A204.1 (cell line): ENCODE data around the gene ROBO1.

Experiments used
- FAIRE-seq: peaks from 2 replicates; lab custom pipeline; 2012; peaks lifted over from hg19 to GRCh38; lab: Jason Lieb, UNC

ROBO1 gene

DNA sequence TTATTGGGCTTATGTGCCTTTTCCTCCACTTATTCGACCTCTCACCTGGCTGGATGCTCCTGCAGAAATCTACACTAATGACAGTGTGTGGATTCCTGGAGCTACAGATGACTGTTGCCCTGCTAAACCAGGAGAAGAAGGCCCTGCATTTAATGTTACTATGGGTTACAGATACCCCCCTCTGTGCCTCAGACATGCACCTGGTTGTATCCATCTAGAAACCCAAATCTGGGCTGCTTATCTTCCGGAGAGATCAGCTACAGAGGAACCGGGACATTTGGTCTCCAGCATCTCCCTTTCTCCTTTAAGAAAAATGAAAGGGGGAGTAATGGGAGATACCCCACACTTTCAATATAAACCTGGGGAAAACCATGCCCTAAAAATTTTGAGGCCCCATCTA is 710.0 kb downstream of the ROBO1 start:
- no peak for FAIRE-seq

DNA sequence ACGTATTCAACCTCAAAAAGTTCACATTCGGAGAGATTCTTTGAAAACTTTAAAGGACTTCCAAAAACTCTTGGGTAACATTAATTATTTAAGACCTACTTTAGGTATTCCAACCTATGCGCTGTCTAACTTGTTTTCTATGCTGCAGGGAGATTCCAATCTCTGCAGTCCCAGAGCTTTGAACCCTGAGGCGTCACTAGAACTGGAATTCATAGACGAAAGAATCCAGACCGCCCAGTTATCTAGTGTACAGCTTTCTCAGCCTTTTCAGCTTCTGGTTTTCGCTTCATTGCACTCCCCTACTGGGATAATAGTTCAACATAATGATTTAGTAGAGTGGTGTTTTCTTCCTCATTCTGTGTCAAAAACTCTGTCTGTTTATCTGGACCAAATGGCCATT is 711.3 kb downstream of the ROBO1 start:
- no peak for FAIRE-seq

DNA sequence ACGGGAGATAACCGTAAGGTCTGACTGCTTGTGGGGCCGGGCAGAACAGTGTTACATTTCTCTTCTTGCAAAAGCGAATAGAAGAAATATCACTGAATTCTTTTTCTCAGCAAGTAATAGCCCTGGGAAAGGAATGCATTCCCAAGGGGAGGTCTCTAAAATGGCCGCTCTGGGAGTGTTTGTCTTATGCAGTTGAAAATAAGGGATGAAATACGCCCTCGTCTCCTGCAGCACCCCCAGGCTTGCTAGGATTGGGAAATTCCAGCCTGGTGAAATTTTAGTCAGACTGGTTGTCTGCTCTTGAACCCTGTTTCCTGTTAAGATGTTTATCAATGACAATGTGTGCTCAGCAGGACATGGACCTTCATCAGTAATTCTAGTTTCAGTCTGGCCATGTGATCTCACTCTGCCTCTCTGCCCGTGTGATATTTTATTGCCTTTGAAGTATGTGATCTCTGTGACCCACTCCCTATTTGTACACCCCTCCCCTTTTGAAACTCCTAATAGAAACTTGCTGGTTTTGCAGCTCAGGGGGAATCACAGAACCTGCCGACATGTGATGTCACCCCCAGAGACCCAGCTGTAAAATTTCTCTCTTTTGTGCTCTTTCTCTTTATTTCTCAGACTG is 715.6 kb downstream of the ROBO1 start:
- no peak for FAIRE-seq

- FAIRE-seq = no peak
Observed at GRCh38 chr3:79047581-79047980, 720.2 kb downstream of the ROBO1 start.

DNA sequence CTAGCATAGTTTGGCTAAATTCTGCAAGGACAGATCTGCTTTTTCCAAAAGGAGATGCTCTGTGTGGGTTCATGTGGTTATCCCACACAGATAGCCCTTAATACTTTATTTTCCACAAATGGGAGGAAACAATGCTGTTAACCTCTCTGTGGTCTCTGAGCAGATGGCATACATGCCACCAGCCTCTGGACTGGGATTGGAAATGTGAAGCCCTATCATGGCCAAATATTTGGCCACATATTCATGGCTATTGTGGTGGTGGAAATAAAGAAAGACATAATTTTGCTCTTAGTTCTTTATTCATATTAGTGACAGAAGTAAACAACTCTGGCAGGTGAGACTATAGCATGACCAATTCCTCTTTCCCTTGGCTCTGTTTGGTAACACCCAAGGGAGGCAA is 726.2 kb downstream of the ROBO1 start:
- FAIRE-seq = no peak

DNA sequence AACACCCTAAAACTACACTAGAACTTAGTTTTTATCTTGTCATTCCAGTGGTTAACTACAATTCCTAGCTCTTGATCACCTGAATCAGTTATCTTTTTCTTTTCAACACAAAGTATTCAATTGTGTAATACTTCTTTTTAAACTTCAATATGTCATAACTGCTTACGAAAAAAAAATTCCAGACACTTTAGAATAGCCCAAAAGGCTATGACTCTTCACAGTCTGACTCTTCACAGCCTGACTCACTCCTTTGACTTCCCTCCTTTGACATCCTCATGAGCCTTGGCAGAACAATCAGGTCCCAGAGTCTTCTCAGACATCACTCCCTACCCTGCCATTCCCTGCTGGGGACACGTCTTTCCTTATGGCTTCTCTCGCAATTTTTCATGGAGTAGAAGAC is 727.1 kb downstream of the ROBO1 start:
- no peak for FAIRE-seq

DNA sequence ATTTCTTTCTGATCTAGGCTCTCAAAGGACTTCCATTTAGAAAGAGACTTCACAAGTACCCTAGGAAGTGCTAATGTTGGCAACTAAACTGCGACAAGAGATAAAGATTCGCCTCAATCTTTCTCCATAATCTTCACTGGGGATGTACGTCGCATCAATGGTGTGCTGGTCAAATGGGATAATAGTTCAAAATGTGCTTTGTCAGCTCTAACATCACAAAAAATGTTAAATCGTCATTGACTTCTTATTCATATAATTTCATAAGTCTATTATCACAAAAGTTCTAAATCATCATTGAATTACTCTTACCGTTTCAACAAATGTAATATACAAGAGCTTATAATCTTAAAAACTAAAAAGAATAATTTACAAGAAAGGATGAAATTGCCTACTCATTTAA is 727.7 kb downstream of the ROBO1 start:
- peak; percentile 66 for FAIRE-seq

DNA sequence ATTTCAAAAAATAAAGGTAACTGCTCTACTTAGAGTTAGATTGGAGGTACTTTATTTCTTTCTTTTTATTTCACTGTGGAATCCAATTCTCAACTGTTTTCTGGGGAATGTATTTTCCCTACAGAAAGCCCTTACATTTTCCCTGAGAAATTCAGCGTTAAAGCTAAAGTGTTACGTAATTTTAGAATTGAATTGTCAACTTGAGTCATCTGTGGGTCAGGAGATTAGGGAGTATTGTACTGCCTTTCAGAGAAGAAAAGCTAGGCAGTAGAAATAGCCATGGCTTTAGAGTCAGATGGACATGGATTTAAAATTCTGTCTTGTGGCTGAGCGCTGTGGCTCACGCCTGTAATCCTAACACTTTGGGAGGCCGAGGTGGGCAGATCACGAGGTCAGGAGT is 728.6 kb downstream of the ROBO1 start:
- no peak for FAIRE-seq

GRCh38 chr3:79038636-79039035 is 729.2 kb downstream of the ROBO1 start:
- FAIRE-seq = no peak

GRCh38 chr3:79038057-79038456 is 729.7 kb downstream of the ROBO1 start:
- no peak for FAIRE-seq

DNA sequence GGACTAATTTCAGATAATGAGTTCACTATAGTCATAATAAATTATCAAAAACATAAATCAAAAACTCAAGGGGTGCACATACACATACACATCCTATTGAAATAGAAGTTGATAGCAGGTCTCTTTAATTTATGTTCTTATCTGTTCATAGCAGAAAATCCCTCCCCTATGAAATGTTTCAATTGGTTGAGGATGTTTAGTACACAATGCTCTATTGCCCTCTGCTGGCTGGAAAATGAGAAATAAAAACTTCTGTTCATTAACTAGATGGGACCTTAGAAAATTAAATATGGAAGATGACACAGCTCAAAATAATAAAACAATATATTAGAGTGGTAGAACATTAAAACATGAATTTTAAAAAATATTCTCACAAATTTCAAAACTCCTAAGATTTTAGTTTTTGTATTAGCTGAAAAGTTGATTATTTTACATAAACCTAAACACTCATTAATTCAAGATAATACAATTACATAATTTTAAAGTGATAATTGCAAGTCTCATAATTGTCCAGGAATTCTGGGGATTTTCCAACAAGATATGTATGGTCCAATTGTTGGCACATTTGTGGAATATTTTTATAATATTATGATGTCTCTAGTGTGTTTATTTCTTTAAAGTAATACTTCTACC is 735.0 kb downstream of the ROBO1 start:
- peak; percentile 99 for FAIRE-seq

DNA sequence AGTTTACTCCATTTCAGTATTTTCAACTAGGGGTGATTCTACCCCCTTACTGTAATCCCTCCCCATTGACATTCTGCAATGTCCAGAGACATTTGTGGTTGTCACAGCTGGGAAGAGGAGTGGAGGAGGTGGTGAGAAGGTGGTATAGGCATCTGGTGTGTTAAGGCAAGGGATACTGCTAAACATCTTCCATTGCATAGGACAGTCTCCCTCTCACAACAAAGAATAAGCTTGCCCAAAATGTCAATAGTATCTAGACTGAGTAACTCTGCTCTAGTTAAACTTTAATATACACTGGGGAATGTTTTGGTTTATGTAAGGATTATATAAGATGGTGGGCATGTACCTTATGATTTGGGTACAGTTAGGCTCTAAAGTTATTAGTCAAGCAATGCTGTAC is 737.6 kb downstream of the ROBO1 start:
- FAIRE-seq = no peak

DNA sequence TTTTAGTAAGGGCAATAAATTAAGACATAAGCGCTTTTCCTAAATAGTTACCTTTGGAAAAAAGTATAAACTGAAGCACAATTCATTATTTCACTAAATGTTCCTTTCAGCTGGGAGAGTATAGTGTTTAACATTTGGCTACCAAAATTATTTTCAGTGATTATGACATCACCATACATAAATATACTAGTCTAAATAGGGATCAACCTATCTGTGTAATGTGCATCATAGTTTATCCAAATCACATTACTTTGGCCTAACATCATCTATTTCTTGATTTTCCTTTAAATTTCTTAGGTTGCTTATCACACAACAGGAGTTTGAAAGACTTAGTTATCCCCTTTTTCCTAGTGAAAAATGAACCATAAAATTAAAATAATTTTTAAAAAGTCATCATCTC is 738.9 kb downstream of the ROBO1 start:
- FAIRE-seq = no peak

GRCh38 chr3:79027593-79027992 is 740.2 kb downstream of the ROBO1 start:
- no peak for FAIRE-seq

DNA sequence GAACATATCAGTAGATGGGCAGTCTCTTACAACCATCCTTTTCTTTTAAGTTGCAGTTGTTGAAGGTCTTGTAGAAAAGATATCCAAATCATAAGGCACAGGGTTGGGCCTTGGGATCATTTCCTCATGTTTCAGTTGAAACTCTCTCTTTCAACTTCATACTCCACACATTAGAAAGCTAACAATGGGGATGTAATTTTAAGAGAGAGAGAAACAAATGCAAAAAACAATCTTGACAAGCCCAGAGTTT is 747.9 kb downstream of the ROBO1 start:
- no peak for FAIRE-seq

- FAIRE-seq = peak; percentile 94
Observed at GRCh38 chr3:79019137-79019923, 748.5 kb downstream of the ROBO1 start.

DNA sequence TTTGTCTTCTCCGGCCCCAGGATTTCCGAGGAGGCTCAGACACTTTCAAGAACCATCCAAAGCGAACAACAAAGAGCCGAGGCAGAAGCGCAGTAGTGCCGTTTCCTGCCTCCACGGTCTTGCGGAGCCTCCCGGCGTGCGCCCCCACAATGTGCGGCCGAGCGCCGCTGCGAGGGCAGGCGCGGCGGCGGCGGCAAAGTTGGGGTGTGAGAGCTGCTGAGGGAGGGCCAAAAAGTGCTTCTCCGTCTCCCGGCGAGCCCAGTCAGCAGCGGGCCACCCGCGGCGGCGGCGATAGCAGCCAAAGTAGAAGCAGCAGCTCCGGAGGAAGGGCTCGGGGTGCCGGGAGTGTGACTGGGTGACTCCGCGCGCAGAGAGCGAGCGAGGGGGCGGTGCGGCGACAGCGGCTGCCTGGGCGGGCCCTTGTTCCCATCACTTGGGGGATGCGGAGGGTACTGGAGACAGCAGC is 749.1 kb downstream of the ROBO1 start:
- no peak for FAIRE-seq

DNA sequence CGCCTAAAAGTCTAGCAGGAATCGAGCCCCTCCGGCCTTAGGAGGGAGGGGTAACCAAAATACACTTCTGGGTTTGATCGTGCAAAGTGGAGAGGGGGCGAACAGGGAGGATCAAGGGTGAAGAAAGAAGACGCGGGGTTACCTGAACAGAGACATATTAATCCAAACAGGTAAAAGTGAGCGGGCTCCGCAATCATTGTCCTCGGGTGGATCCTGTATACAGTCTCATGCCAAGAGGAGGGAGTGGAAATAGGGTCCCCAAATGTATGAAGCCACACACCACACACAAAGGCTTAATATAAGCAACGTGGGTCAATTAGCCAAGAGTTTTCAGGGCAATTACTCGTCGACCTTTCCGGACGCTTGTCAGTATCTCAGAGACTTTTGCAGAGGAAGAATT is 749.5 kb downstream of the ROBO1 start:
- no peak for FAIRE-seq

DNA sequence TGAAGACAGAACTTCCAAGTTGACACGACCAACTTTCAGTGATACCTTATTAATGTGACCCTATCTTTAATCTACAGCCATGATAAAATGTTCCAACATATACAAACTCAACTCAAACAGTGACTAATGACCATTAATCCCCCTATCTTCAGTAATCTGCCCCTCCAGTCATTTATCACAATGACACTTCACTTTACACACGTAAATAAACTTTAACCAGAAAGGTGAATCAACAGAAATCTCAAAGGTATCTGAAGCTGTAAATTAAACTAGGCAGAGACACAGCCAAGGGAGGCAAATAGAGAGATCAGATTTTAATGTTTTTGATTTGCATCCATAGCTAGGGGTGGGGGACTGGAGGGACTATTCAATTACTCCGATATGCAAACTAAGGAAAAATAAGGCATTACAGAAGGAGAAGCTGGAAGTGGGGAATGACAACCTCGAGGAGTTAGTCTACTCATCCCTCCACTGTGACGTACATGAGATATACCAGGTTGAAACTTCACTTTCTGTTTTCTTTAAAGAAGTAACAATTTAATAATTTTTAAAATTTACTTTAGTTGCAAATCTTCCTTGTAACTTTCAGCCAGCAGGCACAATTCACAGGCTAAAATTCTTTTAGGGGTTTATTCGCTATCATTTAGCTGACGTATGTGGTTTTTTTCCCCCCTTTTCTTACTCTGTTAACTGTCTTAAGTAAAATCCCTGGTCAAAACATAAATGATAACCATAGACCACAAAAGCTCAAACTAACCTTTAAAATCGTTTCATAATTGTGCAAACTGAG is 751.0 kb downstream of the ROBO1 start:
- FAIRE-seq = no peak

- peak; percentile 57 for FAIRE-seq
Observed at GRCh38 chr3:79015854-79016253, 751.9 kb downstream of the ROBO1 start.

GRCh38 chr3:79012946-79013362 is 754.8 kb downstream of the ROBO1 start:
- FAIRE-seq = no peak

- FAIRE-seq = no peak
Observed at GRCh38 chr3:79012530-79012913, 755.3 kb downstream of the ROBO1 start.
